ENCODE results near the gene SLC17A4. TPM values are rescaled to one million over a fixed set of nuclear protein-coding genes. Genes with fewer than 3 reads are reported as not detected.
"Not testable (repeated sequence)": the region's sequence is repeated elsewhere in the genome, so short reads cannot be mapped to it uniquely, and the experiment has no call there.

Gene SLC17A4
- total RNA-seq, 6 donors from 2014 or later, result not detected

GRCh38 chr6:25743868-25744267, 10.7 kb upstream of the SLC17A4 start:
- no peak overlapping the region for H3K4me3 ChIP-seq
- ATAC-seq (ENCODE audit: low FRiP score in 2 of 2), result no peak

GRCh38 chr6:25745836-25746235, 8.7 kb upstream of the SLC17A4 start:
- no peak overlapping the region for H3K4me3 ChIP-seq
- no peaks in the 10 kb centered on the region for H3K27me3 ChIP-seq
- no peaks in the 10 kb centered on the region for H3K9me3 ChIP-seq
- H3K4me1 ChIP-seq, result no peaks in the 10 kb centered on the region
- no peaks in the 10 kb centered on the region for H3K36me3 ChIP-seq
- ATAC-seq (ENCODE audit: low FRiP score in 2 of 2) (no peak), DNase-seq (no peak)
- 76% methylated on average over 4 of the region's 4 CpGs for WGBS, 2 donors
- TF ChIP-seq POLR2AphosphoS5 (IDR thresholded peaks at IDR 0.05), result no peak
- TF ChIP-seq EP300 (IDR thresholded peaks at IDR 0.05), result no peak
- H3K27ac ChIP-seq, result no peak overlapping the region

More at GRCh38 chr6:25743868-25744267, 10.7 kb upstream of the SLC17A4 start:
- no peaks in the 10 kb centered on the region for H3K36me3 ChIP-seq
- H3K27ac ChIP-seq, result no peak overlapping the region
- no peaks in the 10 kb centered on the region for H3K9me3 ChIP-seq
- no peaks in the 10 kb centered on the region for H3K4me1 ChIP-seq
- TF ChIP-seq CTCF (IDR thresholded peaks at IDR 0.05), result no peak
- TF ChIP-seq EP300 (IDR thresholded peaks at IDR 0.05), result no peak
- no peak for TF ChIP-seq POLR2A (IDR thresholded peaks at IDR 0.05)
- TF ChIP-seq POLR2AphosphoS5 (IDR thresholded peaks at IDR 0.05), result no peak
- no peaks in the 10 kb centered on the region for H3K27me3 ChIP-seq
- DNase-seq, result no peak

- Histone ChIP-seq H3K4me3 (no peak overlapping the region), H3K27me3 (no peaks in the 10 kb centered on the region), H3K27ac (no peak overlapping the region), H3K36me3 (no peaks in the 10 kb centered on the region), H3K9me3 (no peaks in the 10 kb centered on the region), H3K4me1 (no peaks in the 10 kb centered on the region)
- ATAC-seq (ENCODE audit: low FRiP score in 2 of 2), result no peak
- no peak for DNase-seq
- no peak for TF ChIP-seq CTCF (IDR thresholded peaks at IDR 0.05)
- no peak for TF ChIP-seq POLR2AphosphoS5 (IDR thresholded peaks at IDR 0.05)
- no peak for TF ChIP-seq POLR2A (IDR thresholded peaks at IDR 0.05)
- TF ChIP-seq EP300 (IDR thresholded peaks at IDR 0.05), result no peak
- WGBS, 2 donors, result 71 to 72% methylated on average over 1 of the region's 1 CpG
Observed at GRCh38 chr6:25746968-25747367, 7.6 kb upstream of the SLC17A4 start.

GRCh38 chr6:25747477-25747876, 7.1 kb upstream of the SLC17A4 start:
- no peak for ATAC-seq (ENCODE audit: low FRiP score in 2 of 2)
- H3K4me1 ChIP-seq, result no peaks in the 10 kb centered on the region
- no peak for DNase-seq
- no peak overlapping the region for H3K27ac ChIP-seq
- no peaks in the 10 kb centered on the region for H3K36me3 ChIP-seq
- no peak for TF ChIP-seq EP300 (IDR thresholded peaks at IDR 0.05)
- no peak for TF ChIP-seq POLR2A (IDR thresholded peaks at IDR 0.05)
- no peak for TF ChIP-seq CTCF (IDR thresholded peaks at IDR 0.05)
- no peak for TF ChIP-seq POLR2AphosphoS5 (IDR thresholded peaks at IDR 0.05)
- H3K9me3 ChIP-seq, result no peaks in the 10 kb centered on the region
- 93 to 97% methylated on average over 2 of the region's 2 CpGs for WGBS, 2 donors
- H3K27me3 ChIP-seq, result no peaks in the 10 kb centered on the region
- H3K4me3 ChIP-seq, result no peak overlapping the region

- TF ChIP-seq CTCF (IDR thresholded peaks at IDR 0.05) (no peak), POLR2A (IDR thresholded peaks at IDR 0.05) (no peak), EP300 (IDR thresholded peaks at IDR 0.05) (no peak), POLR2AphosphoS5 (IDR thresholded peaks at IDR 0.05) (no peak)
- no peaks in the 10 kb centered on the region for H3K27me3 ChIP-seq
- no peak for ATAC-seq (ENCODE audit: low FRiP score in 2 of 2)
Observed at GRCh38 chr6:25748049-25748448, 6.5 kb upstream of the SLC17A4 start.

GRCh38 chr6:25748601-25749517, 5.7 kb upstream of the SLC17A4 start:
- not testable (repeated sequence) for DNase-seq; H3K36me3 ChIP-seq; H3K27me3 ChIP-seq; H3K4me1 ChIP-seq; H3K27ac ChIP-seq; H3K9me3 ChIP-seq; H3K4me3 ChIP-seq; ATAC-seq (ENCODE audit: low FRiP score in 2 of 2)
- 55 to 78% methylated on average over 16 to 17 of the region's 17 CpGs for WGBS, 2 donors

More at GRCh38 chr6:25748049-25748448, 6.5 kb upstream of the SLC17A4 start:
- H3K4me1 ChIP-seq, result no peaks in the 10 kb centered on the region
- no peaks in the 10 kb centered on the region for H3K9me3 ChIP-seq
- no peak overlapping the region for H3K4me3 ChIP-seq
- no peak overlapping the region for H3K27ac ChIP-seq
- DNase-seq, result no peak
- H3K36me3 ChIP-seq, result no peaks in the 10 kb centered on the region
